NCI-H2107 treated with DMSO at 0.1 percent for 48 hours (cell line): Measurements from ENCODE around the gene GRIK2.

Experiments
- DNase-seq: peaks from one replicate; lab custom pipeline; 2025; ENCODE audit not compliant: unreplicated experiment; lab: John Stamatoyannopoulos, UW

GRIK2 gene

GRCh38 chr6:101400326-101401135 is 7.0 kb downstream of the GRIK2 start:
- DNase-seq: no peak

DNA sequence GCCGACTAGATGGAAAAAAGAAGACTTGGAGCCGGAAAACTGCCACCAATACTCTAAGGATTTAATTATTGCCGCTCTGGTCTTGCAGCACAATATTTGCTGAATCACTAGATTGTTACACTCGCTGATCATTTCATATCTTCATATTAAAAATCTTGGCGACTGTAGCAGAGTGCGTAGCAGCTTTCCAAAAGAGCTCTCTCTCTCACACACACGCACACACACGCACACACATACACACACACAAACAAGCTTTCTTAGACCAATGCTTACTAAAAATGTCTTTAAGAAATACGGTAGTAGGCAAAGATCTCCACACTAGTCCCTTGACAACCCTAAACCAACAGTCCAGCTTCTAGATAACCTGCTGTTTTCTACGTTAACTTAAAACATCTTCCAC is 7.7 kb downstream of the GRIK2 start:
- no peak for DNase-seq

GRCh38 chr6:101401792-101402621 is 8.5 kb downstream of the GRIK2 start:
- DNase-seq: no peak

- no peak for DNase-seq
Observed at GRCh38 chr6:101402622-101403031, 9.1 kb downstream of the GRIK2 start.

- no peak for DNase-seq
Observed at GRCh38 chr6:101403216-101403945, 9.9 kb downstream of the GRIK2 start.

GRCh38 chr6:101404775-101405174 is 11.3 kb downstream of the GRIK2 start:
- no peak for DNase-seq

GRCh38 chr6:101413773-101414172 is 20.3 kb downstream of the GRIK2 start:
- DNase-seq: peak; percentile 75

- DNase-seq: no peak
Observed at GRCh38 chr6:101417900-101418299, 24.4 kb downstream of the GRIK2 start.

GRCh38 chr6:101422251-101422650 is 28.7 kb downstream of the GRIK2 start:
- no peak for DNase-seq

- no peak for DNase-seq
Observed at GRCh38 chr6:101422811-101423210, 29.3 kb downstream of the GRIK2 start.

- peak; percentile 91 for DNase-seq
Observed at GRCh38 chr6:101429270-101429669, 35.8 kb downstream of the GRIK2 start.

DNA sequence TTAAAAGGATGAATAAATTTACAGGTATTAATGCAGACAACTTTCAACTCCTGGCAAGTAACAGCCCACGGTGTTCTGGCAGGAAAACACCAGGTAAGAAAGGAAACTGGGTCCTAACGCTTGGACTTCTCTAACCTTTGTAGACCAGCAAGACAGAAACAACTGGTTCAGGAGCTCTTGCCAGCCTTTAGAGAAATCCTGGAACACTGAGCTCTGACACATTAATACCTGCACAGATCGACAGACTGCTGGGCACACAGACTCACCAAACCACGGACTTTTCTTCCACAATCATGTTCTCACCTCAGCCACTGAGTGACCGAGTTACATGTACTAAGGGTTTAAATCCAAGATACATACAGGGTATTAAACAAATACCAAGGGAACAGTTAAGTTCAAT is 36.3 kb downstream of the GRIK2 start:
- DNase-seq: no peak

DNA sequence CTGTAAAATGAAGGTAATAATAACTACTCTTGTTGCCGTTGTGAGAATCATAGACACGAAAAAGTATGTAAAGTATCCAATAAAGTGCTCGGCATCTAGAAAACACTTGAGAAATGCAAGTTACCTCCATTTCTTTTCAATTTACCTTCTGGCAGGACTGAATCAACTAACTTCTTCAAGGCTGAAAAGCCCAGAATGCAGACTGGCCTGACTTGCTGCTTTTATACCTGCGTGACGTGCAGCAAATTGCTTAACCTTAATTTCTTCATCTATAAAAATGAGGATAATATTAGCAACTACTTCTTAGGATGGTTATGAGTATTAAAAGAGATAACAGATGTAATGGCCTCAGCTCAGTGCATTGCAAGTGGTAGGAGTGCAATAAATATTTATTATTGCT is 39.6 kb downstream of the GRIK2 start:
- DNase-seq: no peak

DNA sequence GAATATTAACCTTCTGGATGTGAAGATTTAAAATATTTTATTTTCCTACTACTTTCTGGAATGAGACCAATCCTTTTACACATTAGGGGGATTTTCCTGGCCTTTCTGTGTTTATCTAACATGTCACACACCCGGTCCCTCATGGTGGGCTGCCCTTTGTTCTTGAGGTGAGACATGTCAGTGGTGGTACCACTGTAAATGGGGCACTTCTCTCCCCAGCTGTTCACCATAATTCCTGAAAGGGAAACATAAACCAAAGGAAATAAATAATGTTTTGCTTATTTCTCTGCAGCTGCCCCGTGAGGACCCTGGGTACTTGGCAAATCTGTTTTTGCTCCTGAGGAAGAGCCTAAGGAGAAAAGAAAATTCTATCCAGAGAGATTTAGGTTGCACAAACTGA is 41.1 kb downstream of the GRIK2 start:
- no peak for DNase-seq

GRCh38 chr6:101435038-101435437 is 41.5 kb downstream of the GRIK2 start:
- DNase-seq: no peak

DNA sequence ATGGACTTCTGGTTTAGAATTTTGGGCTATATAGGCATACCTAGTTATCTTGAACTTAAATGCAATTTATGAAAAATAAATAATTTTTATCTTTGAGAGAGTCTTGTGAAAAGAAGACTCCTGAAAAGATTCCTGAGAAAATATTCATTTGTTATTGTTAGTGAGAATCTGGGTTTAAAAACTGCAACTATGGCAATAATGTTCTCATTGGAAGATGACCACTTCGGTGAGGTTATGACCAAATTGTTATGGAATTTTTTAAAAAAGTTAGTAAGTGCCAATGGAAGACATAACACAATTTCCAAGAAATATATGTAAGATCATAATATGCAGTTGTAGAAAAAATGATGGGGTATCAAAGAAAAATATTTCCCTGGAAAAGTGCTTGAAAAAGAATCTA is 46.3 kb downstream of the GRIK2 start:
- no peak for DNase-seq

GRCh38 chr6:101443315-101443714 is 49.8 kb downstream of the GRIK2 start:
- DNase-seq: no peak

DNA sequence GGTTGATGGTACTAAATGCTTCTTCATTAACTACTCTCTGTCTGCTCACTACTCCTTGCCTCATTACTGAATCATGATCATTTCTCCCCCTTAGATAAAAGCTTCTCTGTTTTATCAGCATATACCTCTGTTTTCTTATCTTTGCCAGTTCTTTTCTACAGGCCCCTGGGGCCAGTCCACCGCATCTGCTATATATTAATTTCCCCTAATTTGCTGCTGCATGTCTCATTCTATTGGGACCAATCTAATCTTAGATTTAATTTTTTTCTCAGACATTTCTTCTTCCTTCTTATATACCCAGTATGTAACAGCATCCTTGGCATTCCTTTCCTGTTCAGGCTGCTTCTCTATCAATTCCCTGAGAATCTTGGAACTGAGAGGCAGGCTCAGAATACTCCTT is 51.2 kb downstream of the GRIK2 start:
- DNase-seq: no peak

DNA sequence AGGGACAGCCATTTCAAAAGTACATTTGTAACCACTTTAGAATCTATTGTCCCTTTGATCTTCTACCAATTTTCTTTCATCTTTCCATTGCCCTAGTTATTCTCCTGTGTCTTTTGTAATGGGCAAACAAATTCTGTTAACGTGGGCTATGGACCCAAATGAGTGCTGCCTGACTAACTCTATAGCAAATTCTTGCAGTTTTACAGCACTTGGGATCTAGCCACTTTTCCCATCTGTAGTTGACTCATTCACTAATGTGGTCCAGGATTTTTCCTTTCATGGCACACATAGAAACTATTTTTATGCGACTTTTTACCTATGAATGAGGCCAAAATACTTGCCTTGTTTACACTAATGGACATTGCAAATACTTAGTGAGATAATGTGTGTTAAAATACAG is 52.0 kb downstream of the GRIK2 start:
- no peak for DNase-seq

- DNase-seq: no peak
Observed at GRCh38 chr6:101450901-101451300, 57.4 kb downstream of the GRIK2 start.

- DNase-seq: no peak
Observed at GRCh38 chr6:101451981-101452380, 58.5 kb downstream of the GRIK2 start.

DNA sequence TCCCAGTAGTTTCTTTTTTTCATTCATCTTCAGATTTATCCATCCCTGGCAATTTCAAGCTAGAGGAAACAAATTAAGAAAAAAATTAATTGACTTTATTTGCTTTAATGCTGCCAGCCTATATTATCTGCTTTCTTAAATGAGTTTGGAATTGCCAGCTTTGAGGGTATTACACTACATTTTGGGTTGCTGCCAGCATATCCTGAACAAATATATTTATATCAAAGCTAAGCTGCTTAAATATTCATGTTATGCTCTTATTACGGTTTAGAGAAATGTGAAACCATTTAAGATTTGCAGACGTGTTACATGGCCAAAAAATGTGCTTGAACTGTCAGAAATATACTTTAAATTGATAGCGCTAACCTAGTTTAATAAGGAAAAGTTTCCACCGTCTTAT is 59.7 kb downstream of the GRIK2 start:
- DNase-seq: no peak
